Hypothalamus (tissue), 51 donors: ENCODE results near the gene B4GALT2.
A peak's percentile ranks its signal among the peaks of the same experiment; 100 is the strongest.

ENCODE experiments used
- DNase-seq, 51 donors: peaks; one replicate each; lab custom pipeline; 2025; lab: John Stamatoyannopoulos, UW

B4GALT2 gene

GRCh38 chr1:44021581-44022321, 42.7 kb downstream of the B4GALT2 start:
- no peak for DNase-seq

DNA sequence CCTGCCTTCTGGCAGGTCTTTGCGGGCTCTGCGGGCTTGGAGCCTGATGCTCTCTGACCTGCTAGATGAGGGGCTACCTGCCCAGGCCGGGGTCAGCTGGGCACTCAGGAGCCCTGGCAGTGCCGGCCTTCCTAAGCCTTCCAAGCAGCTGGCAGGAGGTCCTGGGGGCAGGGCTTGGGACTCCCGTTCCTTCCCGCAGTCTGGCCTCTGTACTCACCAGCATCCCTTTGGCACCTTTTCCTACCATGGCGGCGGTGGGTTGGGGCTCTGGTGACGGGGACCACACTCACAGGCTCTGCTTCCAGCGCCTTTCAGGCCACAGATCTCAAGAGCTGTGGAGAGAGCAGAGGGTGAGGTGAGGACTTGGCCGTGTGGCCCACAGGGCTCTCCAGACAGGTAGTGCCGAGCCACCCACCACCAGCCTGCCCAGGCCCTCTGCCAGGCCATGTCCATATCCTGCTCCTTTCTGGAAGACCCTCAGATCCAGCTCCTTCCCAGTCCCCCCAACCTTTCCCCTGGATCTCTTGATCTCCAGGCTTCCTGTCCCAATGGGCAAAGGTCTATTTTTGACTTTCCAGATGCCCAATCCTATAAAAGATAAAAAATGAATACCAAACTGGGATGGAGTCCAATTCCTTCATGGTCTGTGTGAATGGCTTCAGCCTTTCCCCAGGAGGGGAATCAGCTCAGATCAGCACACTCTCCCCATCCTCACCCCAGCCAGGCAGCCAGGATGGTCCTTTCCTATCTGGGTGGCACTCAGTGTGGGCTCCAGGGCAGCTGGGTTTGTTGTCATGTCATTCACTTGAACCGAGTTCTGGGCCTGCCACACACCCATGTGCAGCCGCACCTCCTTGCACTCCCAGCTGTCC, 45.3 kb downstream of the B4GALT2 start:
- no peak for DNase-seq

GRCh38 chr1:44024903-44025525, 46.0 kb downstream of the B4GALT2 start:
- no peak for DNase-seq

GRCh38 chr1:44025816-44026215, 46.8 kb downstream of the B4GALT2 start:
- DNase-seq: no peak

DNA sequence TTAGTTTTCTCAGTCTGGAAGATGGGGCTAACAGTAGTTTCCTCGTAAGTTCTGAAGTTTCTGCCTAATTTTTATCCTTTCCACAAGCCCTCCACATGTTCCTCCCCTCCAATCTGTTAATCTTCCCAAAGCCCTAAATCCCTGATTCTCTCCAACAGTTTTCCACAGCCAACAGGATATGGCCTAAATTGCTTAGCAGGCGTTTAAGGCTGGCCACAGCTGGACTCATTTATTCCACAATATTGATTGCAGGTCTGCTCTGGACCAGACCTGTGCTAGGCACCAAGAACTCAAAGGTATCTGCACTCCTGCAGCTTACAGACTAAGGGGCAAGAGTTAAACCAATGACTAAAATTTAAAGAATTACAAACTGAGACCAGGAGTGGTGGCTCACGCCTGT, 48.3 kb downstream of the B4GALT2 start:
- DNase-seq: no peak

GRCh38 chr1:44029260-44029910, 50.4 kb downstream of the B4GALT2 start:
- peak in 5 of 51 donors; percentile 43 to 65 (median 61) for DNase-seq

DNA sequence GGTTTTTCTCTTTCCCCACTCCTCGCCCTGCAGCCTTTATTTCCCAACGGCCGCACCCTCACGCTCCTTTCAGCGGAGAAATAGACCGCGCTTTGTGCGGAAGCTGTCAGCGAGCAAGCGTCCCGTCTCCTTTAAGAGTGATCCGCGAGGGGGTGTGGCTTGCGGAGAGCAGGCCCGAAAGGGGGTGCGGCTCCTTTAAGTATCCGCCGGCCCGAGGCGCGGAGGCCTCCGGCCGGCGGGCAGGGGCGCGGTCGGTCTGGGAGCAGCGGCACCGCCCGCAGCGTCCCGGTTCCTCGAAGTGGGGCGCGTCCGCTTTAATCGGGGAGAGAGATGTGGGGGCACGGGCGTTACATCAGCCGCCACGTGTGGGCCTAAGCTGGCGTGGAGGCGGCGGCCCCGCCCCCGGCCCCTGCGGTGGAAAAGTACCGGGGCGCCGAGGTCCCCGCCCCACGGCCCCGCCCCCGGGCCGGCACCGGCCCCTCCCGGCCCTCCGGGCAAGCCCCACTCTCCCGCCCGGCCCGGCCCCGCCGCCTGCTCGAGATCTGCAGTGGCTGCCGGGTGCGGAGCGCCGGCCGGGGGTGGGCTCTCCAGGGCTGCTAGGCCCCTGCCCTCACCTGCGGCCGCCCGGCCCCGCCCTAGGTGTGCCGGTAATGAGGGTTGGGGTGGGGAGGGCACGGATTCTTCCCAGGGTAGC, 51.0 kb downstream of the B4GALT2 start:
- peak in 50 of 51 donors; percentile 55 to 97 (median 89) for DNase-seq

GRCh38 chr1:44030605-44031251, 51.7 kb downstream of the B4GALT2 start:
- DNase-seq: peak in 42 of 51 donors; percentile 33 to 87 (median 72)

DNA sequence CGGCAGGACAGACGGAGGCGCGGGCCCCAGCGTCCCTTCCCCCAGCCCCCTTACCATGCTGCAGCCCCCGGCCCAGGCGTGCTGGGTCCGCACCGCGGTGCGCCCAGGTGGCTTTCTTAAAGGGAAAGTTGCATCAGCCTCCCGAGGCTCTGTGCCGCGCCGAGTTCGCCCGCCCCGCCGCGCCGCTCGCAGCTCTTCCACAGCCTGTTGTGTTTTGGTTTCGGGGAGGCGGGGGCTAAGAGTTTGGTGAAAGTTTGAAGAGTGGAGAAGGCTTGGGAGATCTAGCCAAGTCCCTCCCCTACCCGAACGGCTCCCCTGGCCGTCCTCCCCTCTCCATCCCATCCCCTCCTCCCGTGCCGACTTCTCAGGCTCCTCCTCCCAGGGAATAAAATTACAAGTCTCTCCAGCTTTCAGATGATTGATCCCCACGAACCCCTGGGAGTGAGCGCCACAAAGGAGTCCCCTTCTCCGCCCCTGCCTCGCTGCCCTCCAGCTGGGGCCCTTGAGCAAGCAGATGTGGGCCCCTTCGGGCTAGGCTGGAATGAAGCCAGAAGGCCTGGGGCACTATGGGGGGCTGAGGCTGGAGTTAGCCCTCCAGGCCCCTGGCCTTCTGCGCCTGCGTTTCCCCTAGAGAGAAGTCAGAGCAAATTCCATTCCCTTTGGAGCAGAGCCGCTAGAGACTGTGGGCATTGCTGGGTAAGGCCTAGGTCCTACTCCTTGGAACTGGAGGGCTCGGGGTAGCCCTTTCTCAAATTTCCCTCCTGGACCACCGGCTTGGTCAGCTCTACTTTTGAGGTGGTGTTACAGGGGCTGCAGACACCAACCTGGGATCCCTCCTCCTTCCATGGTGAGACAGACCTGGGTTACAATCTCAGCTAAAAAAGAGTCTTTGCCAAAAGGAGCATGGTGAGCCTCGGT, 52.5 kb downstream of the B4GALT2 start, which contains the start of gene SLC6A9:
TSS of gene SLC6A9 (minus strand) at position 211 of the 918 bp plus-strand sequence. CDS start 7,185 bp downstream, outside the sequence.
- peak in 18 of 51 donors; percentile 26 to 75 (median 42) for DNase-seq

GRCh38 chr1:44032170-44032790, 53.3 kb downstream of the B4GALT2 start:
- no peak for DNase-seq

- DNase-seq: no peak
Measured at GRCh38 chr1:44033041-44033575, 54.1 kb downstream of the B4GALT2 start.

- DNase-seq: peak in 1 of 51 donors; percentile 11
Measured at GRCh38 chr1:44033756-44034155, 54.7 kb downstream of the B4GALT2 start.

DNA sequence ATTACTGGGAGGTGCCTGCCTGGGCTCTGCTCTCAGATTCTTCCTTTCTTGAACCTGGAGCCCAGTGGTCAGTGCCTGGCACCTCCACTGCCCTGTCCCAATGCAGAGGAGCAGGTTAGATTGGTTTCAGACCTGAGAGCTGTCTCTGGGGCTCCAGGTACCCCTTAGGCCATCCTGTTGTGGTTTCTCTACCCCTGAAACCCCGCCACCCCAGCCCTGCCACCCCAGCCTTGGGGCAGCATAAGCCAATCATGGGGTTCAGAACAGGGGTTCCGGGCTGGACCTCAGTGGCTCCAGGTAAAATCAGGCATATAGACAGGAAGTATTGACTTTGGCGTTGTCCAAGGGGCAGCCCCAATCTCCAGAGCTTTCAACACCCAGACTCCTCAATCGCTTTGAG, 55.4 kb downstream of the B4GALT2 start:
- DNase-seq: no peak

- DNase-seq: no peak
Measured at GRCh38 chr1:44034976-44035716, 56.1 kb downstream of the B4GALT2 start.

DNA sequence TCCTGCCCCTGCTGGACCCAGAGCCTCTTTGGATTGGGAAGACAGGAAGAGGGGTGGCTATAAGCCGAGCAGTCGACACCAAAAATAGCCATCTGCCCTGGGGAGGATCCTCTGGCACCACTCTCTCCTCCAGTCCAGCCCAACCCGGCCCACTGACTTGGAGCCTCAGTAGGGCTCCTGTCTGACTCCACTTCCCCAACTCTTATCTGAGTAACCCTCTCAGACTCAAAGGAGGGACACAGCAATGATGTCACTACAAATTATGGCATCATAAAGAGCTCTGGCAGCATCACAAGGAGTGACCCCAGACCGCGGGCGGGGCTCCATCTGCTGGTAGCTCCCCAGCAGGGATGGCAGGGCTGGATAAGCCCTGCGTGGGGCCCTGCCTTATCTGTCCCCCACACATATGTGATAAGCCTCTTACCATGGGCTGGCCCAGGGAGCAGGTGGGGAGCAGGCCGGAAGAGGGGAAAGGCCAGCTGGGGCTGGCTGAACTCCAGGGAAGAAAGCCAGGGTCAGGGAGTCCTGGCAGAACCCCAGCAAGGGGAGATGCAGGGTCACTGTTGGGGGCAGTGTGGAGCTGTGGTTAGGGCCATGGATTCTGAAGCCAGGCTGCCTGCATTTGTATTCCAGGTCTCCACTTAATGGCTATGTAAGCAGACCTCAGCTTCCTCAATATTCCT, 56.9 kb downstream of the B4GALT2 start:
- DNase-seq: peak in 4 of 51 donors; percentile 16 to 41 (median 22)
